ENCODE measurements around the gene RFLNA.
A peak's percentile ranks its signal among the peaks of the same experiment; 100 is the strongest.

RFLNA gene

DNA sequence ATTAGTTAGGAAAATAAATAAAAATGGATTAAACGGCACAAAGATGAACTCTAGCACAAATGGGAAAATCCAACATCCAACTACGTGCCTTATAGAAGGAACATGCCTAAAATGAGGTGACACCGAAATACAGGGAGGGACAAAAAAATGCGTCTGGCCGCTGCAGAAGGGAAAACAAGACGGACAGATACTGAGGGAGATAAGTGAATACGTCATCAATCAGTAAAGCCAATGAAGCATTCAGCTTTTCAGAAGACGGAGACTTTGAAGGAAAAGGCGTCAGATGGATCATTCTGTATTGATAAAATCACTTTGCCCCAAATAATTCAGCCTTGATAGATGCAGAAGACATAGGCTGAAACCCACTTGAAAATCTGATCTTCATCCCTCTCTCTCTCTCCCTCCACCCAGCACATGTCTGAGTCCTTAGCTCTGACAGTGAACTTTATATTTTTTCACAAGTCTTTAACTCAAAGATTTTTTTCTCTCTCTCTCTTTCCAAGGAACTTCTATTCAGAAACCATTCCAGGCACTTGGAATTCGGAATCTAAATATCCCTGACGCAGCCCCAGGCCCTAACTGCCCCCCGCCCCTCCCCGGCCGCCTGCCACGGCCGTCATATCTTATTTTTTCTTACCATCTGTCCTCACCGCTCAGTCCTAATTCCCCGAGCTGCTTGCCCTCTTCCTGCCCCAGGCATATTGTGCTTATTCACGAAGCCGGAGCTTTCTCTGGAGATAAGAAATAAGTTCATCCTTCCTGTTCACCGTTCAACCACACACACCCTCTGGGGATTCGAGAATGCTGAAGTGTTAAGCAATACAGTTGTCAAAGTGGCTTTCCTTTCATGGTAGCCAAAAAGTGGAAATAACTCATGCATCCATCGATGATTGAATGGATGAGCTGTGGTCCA lies 35.5 kb upstream of the RFLNA start:
- peak; percentile 34 for DNase-seq (ENCODE audit: low read depth)
- TF ChIP-seq, protein P1, sequence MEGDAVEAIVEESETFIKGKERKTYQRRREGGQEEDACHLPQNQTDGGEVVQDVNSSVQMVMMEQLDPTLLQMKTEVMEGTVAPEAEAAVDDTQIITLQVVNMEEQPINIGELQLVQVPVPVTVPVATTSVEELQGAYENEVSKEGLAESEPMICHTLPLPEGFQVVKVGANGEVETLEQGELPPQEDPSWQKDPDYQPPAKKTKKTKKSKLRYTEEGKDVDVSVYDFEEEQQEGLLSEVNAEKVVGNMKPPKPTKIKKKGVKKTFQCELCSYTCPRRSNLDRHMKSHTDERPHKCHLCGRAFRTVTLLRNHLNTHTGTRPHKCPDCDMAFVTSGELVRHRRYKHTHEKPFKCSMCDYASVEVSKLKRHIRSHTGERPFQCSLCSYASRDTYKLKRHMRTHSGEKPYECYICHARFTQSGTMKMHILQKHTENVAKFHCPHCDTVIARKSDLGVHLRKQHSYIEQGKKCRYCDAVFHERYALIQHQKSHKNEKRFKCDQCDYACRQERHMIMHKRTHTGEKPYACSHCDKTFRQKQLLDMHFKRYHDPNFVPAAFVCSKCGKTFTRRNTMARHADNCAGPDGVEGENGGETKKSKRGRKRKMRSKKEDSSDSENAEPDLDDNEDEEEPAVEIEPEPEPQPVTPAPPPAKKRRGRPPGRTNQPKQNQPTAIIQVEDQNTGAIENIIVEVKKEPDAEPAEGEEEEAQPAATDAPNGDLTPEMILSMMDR (IDR thresholded peaks at IDR 0.05; ENCODE audit: insufficient read depth, low read depth, low read length, missing control alignments): no peak
- H3K4me3 ChIP-seq (ENCODE audit: low read length): no peak overlapping the region

DNA sequence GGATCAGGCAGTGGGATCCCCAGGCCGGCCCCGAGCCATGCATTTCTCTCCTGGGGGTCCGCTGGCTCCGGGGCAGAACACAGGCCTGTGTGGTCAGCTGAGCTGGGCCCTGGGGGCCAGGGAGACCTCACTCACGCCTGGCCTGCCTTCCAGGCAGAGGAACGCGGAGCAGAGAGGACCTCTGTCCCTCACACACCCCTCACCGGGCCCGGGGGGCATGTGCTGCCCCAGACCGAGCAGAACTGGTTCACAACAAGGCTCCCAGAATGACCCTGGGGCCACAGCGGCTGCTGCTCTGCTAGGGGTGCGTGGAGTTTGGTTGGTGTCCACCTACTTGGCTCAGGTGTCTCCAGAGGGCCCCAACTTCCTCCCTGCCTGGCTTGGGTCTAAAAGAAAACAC lies 33.0 kb upstream of the RFLNA start:
- no peak for DNase-seq (ENCODE audit: low read depth)
- TF ChIP-seq, protein P1 (IDR thresholded peaks at IDR 0.05; ENCODE audit: insufficient read depth, low read depth, low read length, missing control alignments): no peak
- H3K4me3 ChIP-seq (ENCODE audit: low read length): no peak overlapping the region

DNA sequence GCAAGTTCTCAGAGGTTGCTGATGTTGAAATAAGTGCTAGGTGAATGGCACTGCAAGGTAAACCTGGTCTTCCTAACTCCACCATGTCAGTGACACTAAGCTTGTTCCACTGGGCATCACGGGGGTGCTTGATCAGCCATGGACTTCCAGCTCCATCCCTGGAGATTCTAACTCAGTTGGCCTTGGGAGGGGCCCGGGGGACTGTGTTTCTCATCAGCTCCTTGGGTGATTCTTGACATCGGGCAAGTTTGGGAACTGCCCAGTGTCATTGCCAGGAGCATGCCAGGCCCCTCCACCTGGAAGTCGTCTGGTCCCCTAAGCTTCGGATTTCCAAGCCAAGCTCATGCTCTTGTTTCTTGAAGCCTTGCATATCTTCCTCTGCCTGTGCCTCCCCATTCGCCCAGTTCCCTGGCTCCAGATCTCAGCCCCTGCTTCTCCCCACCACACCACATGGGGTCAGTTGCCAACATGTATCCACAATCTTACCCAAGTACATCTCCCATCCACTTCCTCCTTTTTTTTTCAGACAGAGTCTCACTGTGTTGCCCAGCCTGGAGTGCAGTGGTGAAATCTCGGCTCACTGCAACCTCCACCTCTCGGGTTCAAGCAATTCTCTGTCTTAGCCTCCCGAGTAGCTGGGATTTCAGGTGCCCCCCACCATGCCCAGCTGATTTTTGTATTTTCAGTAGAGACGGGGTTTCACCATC lies 30.7 kb upstream of the RFLNA start:
- no peak for DNase-seq (ENCODE audit: low read depth)
- H3K4me3 ChIP-seq (ENCODE audit: low read length): no peak overlapping the region
- TF ChIP-seq, protein P1 (IDR thresholded peaks at IDR 0.05; ENCODE audit: insufficient read depth, low read depth, low read length, missing control alignments): no peak

DNA sequence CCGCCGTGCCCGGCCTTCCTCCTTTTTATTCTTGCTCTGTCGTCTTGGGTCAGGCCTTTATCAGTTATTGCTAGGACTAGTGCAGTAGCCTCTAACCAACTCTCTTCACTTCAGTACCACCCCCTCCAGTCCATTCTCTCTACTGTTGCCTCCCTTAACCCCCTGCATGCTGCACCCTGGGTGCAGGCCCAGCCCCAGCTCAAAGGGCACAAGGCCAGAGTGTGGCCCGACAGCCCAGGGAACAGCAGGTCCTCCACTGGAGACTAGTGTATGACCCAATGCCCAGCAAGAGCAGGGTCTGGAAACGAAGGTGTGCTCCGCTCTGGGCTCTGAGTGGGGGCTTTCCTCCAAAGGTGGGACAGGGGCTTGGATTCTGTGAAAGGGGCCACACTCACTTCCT lies 30.0 kb upstream of the RFLNA start:
- TF ChIP-seq, protein P1 (IDR thresholded peaks at IDR 0.05; ENCODE audit: insufficient read depth, low read depth, low read length, missing control alignments): no peak

DNA sequence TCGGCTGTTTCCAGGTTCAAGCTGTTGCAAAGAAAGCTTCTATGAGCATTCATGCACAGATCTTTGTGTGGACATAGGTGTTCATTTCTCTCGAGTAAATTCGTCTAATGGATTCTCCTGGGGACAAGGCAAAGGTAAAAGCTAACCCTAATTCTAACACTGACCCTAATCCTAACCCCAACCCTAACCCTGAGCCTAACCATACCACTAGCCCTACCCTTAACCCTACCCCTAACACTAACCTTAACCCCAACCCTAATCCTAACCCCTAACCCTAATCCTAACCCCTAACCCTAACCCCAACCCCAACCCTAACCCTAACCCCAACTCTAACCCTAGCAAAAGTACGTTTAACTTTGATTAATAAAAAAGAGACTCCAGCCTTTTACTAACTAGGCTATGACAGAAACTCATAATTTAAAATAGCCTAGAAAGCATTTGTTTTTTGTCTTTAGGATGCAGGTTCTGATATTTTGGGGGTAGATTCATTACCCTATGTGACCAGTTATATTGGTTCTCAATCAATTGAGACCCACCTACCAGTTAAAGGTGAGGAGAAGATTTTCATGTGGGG lies 27.6 kb upstream of the RFLNA start:
- no peak overlapping the region for H3K4me3 ChIP-seq (ENCODE audit: low read length)
- DNase-seq (ENCODE audit: low read depth): no peak
- TF ChIP-seq, protein P1 (IDR thresholded peaks at IDR 0.05; ENCODE audit: insufficient read depth, low read depth, low read length, missing control alignments): no peak

More for the DNA sequence above, 30.0 kb upstream of the RFLNA start:
- no peak overlapping the region for H3K4me3 ChIP-seq (ENCODE audit: low read length)
- no peak for DNase-seq (ENCODE audit: low read depth)

DNA sequence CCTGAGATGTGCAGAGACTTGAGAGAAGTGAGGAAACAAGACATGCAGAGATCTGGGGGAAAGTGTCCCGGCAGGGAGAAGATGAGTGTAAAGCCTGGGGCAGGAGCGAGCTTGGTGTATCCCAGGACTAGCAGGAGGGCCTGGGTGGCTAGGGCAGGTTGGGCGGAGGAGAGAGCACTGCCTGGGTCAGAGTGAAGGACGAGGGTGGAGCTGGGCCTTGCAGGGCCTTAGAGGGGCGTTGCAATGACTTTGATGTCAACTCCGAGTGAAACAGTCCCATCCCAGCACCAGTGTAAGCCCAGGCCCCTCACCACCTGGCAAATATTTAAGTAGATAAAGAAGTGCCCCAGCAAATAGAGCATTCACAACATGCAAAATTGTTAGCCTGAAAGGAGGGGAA lies 24.2 kb upstream of the RFLNA start:
- TF ChIP-seq, protein P1 (IDR thresholded peaks at IDR 0.05; ENCODE audit: insufficient read depth, low read depth, low read length, missing control alignments): no peak
- DNase-seq (ENCODE audit: low read depth): no peak

More for the DNA sequence above, 24.2 kb upstream of the RFLNA start:
- no peak overlapping the region for H3K4me3 ChIP-seq (ENCODE audit: low read length)
